OCI-LY1 (cell line): ENCODE measurements around the gene GIPR.

Experiments
- H2AFZ ChIP-seq: fragments of 200-600 bp; sonication (generic), shearing (Covaris generic); 2 replicates; pipeline ENCODE4 v1.6.0; 2014; ENCODE audit warnings: antibody characterized with exemption, mild to moderate bottlenecking, low read length
- H3F3A ChIP-seq: fragments of 200-600 bp; sonication (generic), shearing (Covaris generic); 2 replicates; pipeline ENCODE4 v1.6.0; 2014; ENCODE audit warnings: mild to moderate bottlenecking, antibody characterized with exemption, low read length, moderate library complexity; ENCODE audit not compliant: insufficient read depth
- H3K27ac ChIP-seq: fragments of 200-600 bp; sonication (generic); 2 replicates; pipeline ENCODE4 v1.5.1; 2014; ENCODE audit warnings: low read length, mixed run types, mild to moderate bottlenecking, low read depth; ENCODE audit not compliant: poor library complexity, severe bottlenecking
- H3K27me3 ChIP-seq: fragments of 200-600 bp; sonication (generic); 2 replicates; pipeline ENCODE4 v1.6.0; 2014; ENCODE audit warnings: antibody characterized with exemption, mild to moderate bottlenecking, low read length, moderate library complexity; ENCODE audit not compliant: insufficient read depth
- H3K36me3 ChIP-seq: fragments of 200-600 bp; sonication (generic); 2 replicates; pipeline ENCODE4 v1.6.1; 2014; ENCODE audit warnings: mild to moderate bottlenecking, antibody characterized with exemption, low read length, moderate library complexity, mixed read lengths; ENCODE audit not compliant: insufficient read depth
- H3K4me1 ChIP-seq: fragments of 200-600 bp; sonication (generic); 2 replicates; pipeline ENCODE4 v1.5.1; 2014; ENCODE audit warnings: mild to moderate bottlenecking, low read length, moderate library complexity; ENCODE audit not compliant: insufficient read depth, severe bottlenecking
- H3K4me2 ChIP-seq: fragments of 200-600 bp; sonication (generic), shearing (Covaris generic); 2 replicates; pipeline ENCODE4 v1.6.1; 2014; ENCODE audit warnings: low read length
- H3K4me3 ChIP-seq: fragments of 200-600 bp; sonication (generic); 2 replicates; pipeline ENCODE4 v1.5.1; 2014; ENCODE audit warnings: low read length, low read depth, mild to moderate bottlenecking, mixed read lengths; ENCODE audit not compliant: poor library complexity, severe bottlenecking
- H3K79me2 ChIP-seq: fragments of 200-600 bp; shearing (Covaris generic); 2 replicates; pipeline ENCODE4 v1.6.1; 2016; ENCODE audit warnings: mixed run types, low read length, mixed read lengths; ENCODE audit not compliant: insufficient read depth
- H3K9ac ChIP-seq: fragments of 200-600 bp; sonication (generic), shearing (Covaris generic); 2 replicates; pipeline ENCODE4 v1.6.1; 2014; ENCODE audit warnings: mild to moderate bottlenecking, low read length, mixed read lengths
- H3K9me2 ChIP-seq: fragments of 200-600 bp; sonication (generic), shearing (Covaris generic); 2 replicates; pipeline ENCODE4 v1.6.1; 2014; ENCODE audit warnings: low read depth, mild to moderate bottlenecking, low read length, mixed read lengths
- H3K9me3 ChIP-seq: fragments of 200-600 bp; shearing (Covaris generic); 2 replicates; pipeline ENCODE4 v1.6.1; 2014; ENCODE audit warnings: low read length, mixed read lengths
- H4K20me1 ChIP-seq: fragments of 200-600 bp; sonication (generic), shearing (Covaris generic); 2 replicates; pipeline ENCODE4 v1.6.0; 2016; ENCODE audit warnings: mild to moderate bottlenecking, low read length; ENCODE audit not compliant: insufficient read depth
- CTCF ChIP-seq: fragments of 200-600 bp; sonication (generic), shearing (Covaris generic); IDR thresholded peaks from 2 replicates; pipeline ENCODE4 v1.5.1; 2017; ENCODE audit warnings: mild to moderate bottlenecking, antibody characterized with exemption, low read length, moderate library complexity, mixed read lengths
- EZH2 ChIP-seq: fragments of 200-600 bp; sonication (generic), shearing (Covaris generic); IDR thresholded peaks from 2 replicates; pipeline ENCODE4 v1.8.0; 2017; ENCODE audit warnings: borderline replicate concordance, mixed run types, mild to moderate bottlenecking, antibody characterized with exemption, low read length, moderate library complexity, mixed read lengths

The GIPR gene

DNA sequence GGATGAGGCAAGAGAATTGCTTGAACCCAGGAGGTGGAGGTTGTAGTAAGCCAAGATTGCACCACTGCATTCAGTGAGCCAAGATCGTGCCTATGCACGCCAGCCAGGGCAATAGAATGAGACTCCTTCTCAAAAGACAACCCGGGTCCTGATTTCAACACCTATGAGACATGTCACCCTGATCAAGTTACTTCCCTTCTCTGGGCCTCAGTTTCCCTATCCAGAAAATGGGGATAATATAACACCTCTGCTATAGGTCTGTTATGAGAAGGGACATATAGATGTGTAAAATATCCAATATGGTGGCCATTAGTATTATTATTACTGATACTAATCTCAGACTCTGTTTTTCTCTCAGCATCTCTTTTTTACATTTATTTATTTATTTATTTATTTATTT, 12.9 kb upstream of the GIPR start:
- Histone ChIP-seq H4K20me1 (no peaks in the 10 kb centered on the region), H3K9me2 (no peaks in the 10 kb centered on the region), H3F3A (no peaks in the 10 kb centered on the region), H3K9ac (no peak overlapping the region), H3K9me3 (no peaks in the 10 kb centered on the region), H2AFZ (no peak overlapping the region), H3K79me2 (no peaks in the 10 kb centered on the region), H3K36me3 (no peaks in the 10 kb centered on the region), H3K4me1 (no peaks in the 10 kb centered on the region), H3K4me3 (no peak overlapping the region), H3K27ac (no peak overlapping the region), H3K27me3 (no peaks in the 10 kb centered on the region), H3K4me2 (no peak overlapping the region)
- TF ChIP-seq EZH2 (no peak), CTCF (no peak)

DNA sequence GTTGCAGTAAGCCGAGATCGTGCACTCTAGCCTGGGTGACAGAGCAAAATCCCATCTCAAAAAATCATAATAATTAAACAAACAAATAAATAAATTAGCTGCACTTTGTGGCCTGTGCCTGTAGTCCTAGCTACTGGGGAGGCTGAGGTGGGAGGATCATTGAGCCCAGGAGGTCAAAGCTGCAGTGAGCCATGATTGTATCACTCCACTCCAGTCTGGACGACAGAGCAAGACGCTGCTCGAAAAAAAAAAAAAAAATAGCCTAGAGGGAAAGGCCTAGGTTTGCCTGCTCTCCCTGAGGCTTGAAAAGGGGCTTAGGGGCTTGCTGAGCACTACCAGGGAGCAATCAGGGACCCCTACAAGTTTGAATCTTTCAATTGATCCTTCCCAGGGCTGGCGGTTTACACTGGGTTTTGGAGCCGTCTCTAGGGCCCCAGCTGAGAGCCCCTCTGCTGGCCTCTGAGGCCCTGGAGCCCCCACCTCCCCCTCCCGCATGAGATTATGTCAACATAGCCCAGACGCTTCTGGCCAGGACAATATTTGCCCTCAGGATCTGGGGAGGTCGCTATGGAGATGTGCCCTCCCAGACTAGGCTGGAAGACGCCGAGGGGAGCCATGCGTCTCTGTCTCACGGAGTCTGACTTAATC, 10.4 kb upstream of the GIPR start:
- Histone ChIP-seq H3K27ac (no peak overlapping the region), H4K20me1 (no peaks in the 10 kb centered on the region), H3K27me3 (no peaks in the 10 kb centered on the region), H3F3A (no peaks in the 10 kb centered on the region), H3K79me2 (no peaks in the 10 kb centered on the region), H3K9ac (no peak overlapping the region), H3K9me3 (no peaks in the 10 kb centered on the region), H3K4me3 (no peak overlapping the region), H2AFZ (no peak overlapping the region), H3K4me2 (no peak overlapping the region), H3K36me3 (no peaks in the 10 kb centered on the region), H3K9me2 (no peaks in the 10 kb centered on the region), H3K4me1 (no peaks in the 10 kb centered on the region)
- TF ChIP-seq EZH2 (no peak), CTCF (no peak)

DNA sequence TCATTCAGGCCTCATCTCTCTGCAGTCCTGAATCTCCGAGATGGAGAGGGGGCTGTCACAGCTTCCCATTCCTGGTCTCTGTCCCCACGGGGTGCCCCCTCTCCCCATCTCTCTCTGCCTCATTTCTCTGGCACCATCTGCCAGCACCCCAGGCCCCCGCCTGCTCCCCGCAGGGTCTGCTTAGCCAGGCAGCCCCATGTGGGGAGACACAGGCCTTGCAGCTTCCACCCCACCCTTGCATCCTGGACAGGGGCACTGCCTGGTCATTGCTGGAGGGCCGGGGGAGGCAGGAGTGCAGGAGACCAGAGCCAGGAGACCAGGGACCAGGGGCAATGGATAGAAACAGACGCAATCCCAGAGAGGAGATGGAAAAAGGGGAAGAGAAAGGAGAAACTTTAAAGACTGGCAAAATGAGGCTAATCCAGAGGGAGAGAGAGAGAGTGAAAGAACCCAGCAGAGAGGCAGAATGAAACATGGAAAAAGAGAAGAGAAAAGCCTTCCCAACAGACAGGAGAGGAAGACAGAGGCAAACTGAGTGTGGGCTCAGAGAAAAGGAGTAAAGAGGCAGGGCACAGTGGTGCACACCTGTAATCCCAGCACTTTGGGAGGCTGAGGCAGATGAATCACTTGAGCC, 8.8 kb upstream of the GIPR start:
- H3K9ac ChIP-seq = no peak overlapping the region
- no peak overlapping the region for H3K27ac ChIP-seq
- no peaks in the 10 kb centered on the region for H3F3A ChIP-seq
- TF ChIP-seq CTCF (no peak), EZH2 (no peak)
- no peaks in the 10 kb centered on the region for H3K27me3 ChIP-seq
- H3K36me3 ChIP-seq = no peaks in the 10 kb centered on the region
- H3K4me2 ChIP-seq = no peak overlapping the region
- H3K9me2 ChIP-seq = no peaks in the 10 kb centered on the region
- H4K20me1 ChIP-seq = no peaks in the 10 kb centered on the region
- no peak overlapping the region for H3K4me3 ChIP-seq
- no peaks in the 10 kb centered on the region for H3K4me1 ChIP-seq
- H3K9me3 ChIP-seq = no peaks in the 10 kb centered on the region
- no peaks in the 10 kb centered on the region for H3K79me2 ChIP-seq
- H2AFZ ChIP-seq = no peak overlapping the region
